ENCODE measurements around the gene PARN.

PARN gene

DNA sequence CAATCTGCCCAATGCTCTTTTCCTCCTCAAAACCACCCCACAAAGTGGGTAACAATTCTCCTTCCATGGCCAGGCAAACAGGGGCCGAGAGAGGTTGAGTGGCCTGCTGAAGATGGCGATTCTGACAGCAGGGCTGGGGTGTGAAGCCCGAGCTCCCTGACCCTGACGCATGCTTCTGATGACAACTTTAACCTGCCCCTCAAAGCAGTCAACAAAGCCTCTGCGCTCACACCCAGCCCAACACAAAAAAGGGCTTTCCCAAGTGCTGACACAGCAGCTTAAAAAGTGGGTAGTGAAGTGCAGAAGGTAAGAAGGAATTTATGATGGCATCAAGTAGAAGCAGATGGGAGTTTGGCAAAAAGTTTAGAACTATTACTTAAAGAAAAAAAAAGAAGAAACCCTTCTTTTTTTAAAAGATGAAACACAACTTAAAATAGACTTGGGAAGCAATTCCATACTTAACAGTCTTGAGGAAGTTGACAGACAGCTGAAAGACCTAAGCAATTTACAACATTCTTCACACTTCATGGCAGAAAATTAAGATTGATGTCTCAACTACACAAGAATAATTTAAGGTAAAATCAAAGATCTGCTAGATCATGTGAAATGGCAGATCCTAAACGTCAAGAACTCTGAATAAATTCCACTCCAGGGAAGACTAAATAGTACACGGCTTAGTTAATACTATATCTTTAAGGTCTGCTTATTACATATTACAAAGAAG, 133.9 kb downstream of the PARN start:
- no peak for DNase-seq

DNA sequence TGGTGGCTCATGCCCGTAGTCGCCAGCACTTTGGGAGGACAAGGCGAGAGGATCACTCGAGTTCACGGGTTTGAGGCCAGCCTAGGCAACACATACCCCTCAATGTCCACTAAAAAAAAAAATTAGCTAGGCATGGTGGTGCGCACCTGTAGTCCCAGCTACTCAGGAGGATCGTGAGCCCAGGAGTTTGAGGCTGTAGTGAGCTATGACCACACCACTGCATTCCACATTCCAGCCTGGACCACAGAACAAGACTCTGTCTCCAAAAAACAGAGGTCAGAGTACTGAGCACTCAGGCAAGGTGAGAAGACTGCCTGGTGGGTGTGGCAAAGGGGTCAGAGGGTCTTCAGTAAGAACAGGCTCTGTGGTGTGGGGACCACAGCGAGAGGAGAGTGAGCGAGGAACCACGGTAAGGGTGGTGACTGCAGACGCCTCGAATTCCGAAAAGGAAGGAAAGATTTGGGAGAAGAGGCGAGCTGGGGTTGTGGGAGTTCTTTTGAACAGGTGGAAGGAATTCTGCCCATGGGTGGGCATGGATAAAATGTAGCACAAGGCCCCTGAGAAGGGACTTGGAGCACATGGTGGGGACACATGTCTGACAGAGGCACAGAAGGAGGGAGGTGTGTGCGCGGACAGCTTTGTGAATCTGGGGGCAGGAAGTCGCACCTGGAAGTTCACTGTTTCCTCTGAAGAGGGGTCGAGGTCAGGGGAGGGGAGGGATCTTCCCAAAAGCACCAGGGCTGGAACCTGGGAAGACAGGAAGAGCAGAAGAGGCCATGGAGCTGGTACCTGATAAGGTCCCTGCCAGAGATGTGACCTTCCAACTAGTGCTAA, 134.6 kb downstream of the PARN start:
- no peak for DNase-seq

DNA sequence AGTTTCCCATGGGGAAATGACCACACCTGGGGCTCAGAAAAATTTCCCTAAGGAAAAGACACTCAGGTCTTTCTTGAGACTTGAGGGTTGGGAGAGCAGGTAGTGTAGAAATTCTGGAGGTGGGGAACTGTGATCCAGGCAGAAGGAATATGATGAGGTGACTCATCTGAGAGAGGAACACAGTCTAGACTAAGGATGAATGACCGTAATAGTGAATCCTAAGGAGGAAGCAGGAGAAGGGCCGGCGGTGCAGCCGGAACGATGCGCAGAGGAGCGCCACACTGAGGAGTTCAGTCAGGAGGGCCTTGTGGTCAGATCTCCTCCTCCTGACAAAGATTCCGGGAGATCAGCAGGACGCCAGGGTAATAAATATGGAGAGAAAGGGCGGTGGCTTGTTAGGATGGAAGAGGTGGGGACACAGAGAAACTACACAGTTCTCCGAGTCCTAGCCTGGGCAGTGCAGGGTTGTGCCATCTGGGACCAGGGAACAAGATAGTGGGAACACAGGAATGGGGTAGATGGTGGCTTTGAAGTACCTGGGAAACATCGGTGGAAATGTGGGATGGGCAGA, 135.6 kb downstream of the PARN start:
- DNase-seq: no peak

DNA sequence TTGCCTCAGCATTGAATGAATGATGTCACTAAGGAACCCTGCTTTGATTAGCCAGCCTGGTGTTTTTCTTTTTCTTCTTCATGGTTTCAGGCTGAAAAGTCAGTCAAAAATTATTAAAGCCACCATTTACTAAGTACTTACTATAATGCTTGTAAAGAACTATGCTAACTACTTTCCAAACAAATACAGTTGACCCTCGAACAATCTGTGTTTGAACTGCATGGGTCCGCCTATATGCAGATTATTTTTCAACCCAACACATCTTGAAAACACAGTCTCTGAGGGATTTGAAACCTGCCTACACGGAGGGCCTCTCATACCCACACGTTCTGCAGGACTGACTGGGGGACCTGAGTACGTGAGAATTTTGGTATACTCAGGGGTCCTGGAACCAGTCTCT, 136.3 kb downstream of the PARN start:
- DNase-seq: no peak

DNA sequence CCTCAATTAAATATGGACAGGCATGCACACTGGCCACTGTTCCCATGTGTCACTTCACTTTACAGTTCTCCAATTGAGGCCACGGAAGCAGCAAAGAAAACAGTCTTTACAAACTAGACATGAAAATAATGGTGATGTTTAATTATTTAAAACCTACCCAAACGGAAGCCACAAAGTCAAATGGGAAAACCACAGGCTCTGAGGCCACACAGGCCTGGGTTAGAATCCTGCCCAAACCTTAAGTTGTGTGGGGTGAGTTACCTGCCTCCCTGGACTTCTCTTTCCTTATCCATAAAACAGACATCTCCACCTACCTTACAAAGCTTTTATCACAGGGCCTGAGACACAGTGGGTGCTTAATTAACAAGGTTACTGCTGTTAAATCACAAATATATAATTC, 137.4 kb downstream of the PARN start:
- no peak for DNase-seq

DNA sequence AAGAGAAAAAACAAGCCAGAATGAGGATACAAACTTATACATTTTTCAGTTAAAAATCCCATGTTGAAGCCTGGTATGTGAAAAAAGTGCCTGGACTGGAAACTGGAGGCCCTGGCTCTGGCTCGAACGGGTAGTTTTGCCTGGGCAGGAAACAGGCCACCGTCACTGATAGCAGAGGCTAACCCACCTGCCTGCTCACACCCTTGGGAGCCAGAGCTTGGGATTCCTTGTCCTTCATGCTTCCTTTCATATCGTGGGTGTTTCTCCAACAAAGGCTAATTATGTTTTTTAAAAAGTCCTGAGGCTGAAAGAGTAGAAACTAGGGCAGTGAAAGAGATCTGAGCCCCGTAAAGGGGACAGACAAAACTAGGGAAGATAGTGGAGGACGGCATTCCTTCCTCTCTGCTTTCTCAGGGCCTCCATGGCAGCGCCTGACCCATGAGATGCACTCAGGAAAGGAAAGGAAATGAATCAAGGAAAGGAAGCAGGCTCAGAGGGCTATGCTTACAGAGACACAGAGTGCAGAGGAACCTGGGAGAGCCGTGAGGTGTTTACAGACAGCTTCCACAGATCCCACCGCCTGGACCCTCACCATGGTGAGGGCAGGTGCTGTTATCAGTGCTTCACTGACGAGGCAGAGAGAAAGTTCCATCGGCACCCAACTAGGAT, 138.1 kb downstream of the PARN start:
- DNase-seq: no peak

DNA sequence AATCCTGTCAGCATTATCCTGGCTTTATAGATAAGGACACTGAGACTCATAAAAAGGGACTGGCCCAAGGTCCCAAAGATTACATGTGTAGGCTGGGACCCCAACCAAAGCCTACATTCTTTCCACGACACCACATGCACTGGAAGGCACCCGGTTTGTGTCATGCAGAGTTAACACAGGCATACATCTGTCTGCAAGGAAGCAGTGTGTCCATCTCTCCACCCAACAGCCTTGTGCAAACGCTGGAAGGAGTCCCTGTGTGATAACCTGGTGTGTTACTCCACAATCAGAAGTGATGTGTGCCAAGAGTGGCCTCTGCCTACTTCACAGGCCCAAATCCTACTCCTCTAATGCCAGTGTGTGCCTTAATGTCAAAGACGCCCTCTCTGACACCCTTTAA, 139.8 kb downstream of the PARN start:
- no peak for DNase-seq

DNA sequence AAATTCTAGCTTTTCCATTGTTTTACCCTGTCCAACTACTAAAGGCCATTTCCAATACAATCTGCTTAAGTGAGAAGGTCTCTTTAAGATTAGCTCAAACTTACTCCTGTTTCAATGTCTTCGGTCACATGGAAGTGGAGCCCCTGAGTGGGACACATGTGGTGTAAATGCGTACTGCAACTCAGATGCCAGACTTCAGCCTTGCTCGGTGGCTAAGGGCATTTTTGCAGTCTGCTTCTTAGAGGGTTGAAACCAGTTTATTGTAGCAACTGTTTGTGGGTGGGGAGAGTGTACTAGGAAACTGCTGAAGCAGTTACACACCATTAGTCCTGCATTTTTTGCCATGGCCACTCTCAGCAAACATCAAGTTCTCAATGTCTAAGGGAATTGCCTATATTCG, 140.6 kb downstream of the PARN start:
- no peak for DNase-seq

DNA sequence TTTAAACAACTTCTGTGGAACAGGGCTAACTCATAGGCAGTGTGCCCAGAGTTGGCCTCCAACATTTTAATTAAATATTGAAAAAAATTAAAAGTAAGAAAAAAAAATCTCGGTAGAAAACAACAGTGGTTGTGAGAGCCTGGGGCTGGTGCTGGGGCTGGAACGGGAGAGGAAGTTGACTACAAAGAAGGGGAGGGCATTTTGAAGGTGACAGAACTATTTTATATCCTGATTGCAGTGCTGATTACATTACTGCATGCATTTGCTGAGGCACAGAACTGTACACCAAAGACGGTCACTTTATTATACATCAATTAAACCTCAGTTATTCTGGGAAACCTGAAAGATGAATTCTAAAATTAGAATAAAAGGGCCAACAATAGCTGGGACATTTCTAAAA, 142.5 kb downstream of the PARN start:
- no peak for DNase-seq

DNA sequence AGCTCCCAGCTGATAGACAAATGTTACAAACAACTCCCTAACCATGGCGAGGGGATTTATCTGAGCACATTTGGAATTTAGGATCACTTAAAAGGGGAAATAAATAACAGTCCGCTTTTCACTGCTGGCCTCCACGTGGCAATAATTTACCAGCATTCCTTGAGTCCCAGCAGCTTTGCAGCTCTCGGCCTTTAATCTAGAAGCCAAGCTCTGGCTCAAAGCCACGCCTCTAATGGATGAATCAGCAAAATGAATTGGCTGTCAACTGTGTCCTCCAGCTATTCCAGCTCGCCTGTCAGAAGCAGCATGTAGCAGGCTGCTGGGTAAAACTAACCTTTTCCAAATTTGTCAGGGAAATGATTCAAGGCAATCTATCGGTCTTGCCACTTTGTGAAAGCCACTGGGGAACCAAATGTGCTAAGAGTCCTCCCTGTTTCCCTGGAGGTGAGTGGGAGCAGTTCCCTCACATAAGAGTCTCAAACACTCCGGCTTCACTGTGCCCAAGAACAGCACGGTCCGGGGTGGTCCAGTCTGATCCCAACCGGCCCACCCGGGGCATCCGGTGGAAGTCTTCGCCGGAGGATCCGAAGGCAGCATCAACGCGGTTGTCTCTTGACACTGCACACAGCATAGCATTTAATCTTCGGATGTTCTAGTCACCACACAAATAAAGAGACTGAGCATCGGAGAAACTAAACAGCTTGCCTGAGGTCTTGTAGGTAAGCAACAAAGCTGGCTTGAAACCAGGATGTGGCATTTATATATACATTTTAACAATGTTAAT, 143.3 kb downstream of the PARN start:
- DNase-seq: peak; percentile 60

DNA sequence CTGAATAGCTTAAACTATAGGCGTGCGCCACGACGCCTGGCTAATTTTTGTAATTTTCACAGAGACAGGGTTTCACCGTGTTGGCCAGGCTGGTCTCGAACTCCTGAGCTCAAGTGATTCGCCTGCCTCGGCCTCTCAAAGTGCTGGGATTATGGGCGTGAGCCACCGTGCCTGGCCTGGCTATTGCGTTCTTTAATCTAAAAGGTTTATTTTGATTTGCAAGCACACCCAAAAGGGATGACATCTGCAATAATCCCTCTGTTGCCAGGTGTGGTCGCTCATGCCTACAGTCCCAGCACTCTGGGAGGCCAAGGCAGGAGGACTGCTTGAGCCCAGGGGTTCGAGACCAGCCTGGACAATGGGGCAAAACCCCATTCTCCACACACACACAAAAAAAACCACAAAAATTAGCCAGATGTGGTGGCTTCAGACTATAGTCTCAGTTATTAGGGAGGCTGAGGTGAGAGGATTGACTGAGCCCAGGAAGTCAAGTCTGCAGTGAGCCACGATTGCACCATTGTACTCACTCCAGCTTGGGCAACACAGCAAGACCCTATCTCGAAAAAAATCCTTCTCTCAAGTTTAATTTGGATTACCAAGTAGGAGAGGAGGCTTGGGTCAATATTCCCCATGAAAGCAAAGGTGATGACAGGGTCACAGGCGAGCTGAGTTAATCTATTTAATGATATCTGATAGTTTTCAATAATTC, 144.1 kb downstream of the PARN start:
- no peak for DNase-seq

DNA sequence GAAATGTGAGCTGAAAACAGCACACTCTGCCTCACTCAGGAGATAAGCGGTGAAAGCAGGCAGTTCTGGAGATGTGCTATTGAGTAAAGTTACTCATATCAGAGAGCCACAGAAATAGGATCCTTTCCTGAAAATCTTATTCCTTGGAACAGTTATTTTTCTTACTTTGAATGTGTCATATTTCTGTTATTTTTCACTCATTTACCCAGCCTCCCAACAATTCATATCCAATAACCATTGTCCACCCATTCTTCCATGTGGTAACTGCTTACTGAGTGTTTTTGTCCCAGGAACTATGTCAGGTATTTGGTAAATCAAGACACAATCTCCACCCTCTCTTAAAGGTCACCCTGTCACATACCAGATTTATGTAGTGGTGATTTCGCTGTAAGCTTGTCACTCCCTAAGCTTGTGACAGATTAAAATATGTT, 144.9 kb downstream of the PARN start:
- DNase-seq: no peak

DNA sequence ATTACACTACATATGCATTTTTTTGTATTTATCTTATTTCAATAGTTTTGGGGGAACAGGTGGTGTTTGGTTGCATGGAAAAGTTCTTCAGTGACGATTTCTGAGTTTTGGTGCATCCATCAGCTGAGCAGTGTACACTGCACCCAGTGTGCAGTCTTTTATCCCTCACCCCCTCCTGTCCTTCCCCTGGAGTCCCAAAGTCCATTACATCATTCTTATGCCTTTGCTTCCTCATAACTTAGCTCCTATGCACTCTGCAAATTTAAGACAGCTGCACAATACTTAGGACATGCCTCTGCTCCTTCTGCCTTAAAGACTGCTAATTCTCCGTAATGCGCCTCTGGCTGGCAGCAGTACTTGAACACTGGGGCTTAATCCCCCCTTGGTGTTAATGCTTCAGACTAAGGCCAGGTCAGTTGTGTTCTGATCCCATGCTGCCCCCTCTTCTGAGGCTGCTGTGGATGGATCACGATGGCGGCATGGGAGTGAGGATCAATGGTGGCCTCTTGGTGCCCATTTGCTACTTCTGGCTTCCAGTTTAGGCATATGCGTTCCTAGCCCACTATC, 146.2 kb downstream of the PARN start:
- no peak for DNase-seq

DNA sequence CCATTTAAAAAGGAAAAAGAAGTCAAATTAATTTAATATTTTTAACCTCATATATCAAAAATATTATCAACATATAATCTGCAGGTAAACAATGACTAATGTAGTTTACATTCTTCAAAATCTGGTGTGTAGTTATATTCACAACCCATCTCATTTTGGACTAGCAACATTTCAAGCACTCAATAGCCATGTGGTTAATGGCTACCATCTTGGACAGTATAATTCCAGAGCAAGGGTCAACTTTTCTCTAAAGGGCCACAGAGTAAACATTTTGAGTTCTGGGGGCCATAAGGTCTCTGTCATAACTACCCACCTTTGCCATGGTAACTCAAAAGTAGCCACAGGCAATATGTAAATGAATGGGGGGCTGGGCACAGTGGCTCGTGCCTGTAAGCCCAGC, 153.9 kb downstream of the PARN start:
- no peak for DNase-seq

DNA sequence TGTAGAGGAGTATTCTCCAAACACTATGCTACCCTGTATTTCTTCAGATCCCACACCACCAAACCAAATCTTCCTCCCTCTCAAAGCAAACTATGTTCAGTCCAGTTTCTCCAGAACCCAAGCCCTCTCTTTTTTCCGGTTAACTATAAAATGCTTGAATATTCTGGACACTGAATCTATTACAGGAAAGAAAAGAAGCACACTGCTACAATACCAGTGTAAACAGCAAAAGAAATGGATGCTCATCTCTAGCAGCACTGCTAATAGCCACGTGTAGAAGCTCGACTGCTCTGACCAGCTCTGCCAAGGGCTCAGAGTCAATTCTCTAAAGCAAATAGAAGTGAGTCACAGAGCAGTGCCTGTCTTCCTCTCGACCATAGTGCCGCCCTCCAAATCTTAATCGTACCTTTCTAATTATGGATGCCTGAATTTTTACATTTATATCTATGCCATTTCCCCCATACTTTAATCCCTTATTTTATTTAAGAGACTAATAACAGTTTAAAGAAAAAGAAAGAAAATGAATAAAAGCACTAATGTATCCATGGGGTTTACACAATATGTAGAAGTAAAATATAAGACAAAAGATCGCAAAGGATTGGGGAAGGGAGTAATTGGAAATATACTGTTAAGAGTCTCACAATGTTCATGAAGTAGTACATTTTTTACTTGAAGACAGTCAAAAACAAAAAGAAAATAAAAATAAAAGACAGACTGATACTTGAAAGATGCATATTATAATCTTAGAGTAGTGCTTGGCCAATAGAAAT, 154.5 kb downstream of the PARN start:
- peak; percentile 50 for DNase-seq

DNA sequence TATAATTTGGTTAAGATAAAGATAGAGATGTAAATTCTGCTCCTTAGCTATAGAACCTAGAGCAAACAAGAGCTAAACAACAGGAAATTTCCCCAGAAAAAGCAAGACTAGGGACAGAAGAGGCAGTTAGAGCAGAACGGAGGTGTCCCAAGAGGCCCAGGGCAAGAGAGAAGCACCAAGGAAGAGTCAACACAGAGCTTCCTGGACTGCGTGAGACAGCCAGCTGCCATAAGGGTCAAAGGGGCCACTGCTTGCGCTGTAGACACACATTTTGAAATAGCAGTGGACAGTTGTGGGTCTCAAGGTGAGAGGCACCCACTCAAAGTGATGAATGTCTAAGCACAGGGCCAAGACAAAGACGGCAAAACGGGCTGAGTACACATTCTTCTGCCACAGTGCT, 156.6 kb downstream of the PARN start:
- DNase-seq: peak; percentile 12

DNA sequence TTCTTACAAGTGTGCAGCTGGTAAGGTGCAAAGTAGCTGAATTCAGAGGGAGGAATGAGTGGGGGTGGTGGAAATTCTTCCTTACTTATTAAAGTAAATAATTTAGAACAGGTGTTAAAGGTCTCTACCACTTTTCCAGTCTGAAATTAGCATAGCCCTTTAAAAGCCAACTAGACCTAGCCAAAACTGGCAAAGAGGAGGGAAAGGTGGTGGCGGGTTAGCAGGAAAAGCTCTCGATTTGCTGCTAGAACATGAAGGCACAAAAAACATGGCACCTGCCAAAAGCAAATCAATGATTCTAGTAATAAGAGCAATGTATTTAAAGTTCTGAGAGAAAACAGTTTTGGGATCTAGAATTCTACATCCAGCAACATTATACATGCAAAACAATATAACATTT, 157.7 kb downstream of the PARN start:
- DNase-seq: no peak

DNA sequence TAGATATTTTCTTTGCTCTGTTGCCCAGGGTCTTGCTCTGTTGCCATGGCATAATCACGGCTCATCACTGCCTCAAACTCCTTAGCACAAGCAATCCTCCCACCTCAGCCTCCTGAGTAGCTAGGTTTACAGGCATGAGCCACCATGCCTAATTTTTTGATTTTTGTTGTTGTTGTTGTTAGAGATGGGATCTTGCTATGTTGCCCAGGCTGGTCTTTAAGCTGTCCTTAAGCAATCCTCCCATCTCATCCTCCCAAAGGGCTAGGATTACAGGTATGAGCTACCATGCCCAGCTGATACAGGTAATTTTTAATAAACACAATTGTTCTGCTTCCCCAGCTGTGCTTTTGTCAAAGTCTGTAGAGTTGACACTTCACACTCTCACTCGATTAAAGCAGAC, 159.3 kb downstream of the PARN start:
- DNase-seq: no peak

DNA sequence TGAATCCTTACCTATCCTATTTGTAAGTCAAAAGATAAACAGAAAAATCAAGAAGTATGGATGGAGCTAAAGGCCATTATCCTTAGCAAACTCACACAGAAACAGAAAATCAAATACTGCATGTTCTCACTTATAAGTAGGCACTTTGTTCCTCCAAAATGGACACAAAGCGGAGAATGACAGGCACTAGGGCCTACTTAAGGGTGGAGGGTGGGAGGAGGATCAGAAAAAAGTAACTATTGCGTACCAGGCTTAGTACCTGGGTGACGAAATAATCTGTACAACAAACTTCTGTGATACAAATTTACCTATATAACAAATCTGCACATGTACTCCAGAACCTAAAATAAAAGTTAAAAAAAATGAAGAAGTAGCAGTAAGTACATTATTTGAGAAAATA, 164.3 kb downstream of the PARN start:
- no peak for DNase-seq

DNA sequence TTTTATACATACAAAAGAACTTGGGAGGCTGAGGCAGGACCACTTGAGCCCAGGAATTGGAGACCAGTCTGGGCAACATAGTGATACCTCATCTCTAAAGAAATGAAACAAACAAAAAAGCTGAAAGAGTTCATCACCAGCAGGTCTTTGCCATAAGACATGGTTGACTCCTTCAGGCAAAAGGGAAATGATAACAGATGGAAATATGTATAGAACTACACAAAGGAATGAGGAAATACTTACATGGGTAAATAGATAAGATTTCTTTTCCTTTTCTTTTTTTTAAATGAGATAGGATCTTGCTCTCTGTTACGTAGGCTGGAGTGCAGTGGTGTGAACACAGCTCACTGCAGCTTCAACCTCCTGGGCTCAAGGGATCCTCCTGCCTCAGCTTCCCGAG, 165.3 kb downstream of the PARN start:
- DNase-seq: no peak

DNA sequence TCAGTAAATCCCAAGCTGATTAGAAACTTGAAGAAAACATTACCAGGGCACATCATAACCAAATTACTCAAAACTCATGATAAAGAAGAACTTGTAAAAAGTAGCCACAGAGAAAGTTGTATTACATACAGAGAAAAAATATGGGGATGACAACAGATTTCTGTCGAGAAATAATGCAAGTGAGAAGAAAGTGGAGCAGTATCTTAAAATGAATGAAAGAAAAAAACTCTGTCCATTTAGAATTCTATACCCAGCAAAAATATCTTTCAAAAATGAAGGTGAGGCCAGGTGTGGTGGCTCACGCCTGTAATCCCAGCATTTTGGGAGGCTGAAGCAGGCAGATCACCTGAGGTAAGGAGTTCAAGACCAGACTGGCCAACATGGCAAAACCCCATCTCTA, 165.9 kb downstream of the PARN start:
- DNase-seq: no peak
